ENCODE results near the gene GARS1. TPM values are rescaled to one million over a fixed set of nuclear protein-coding genes. Genes with fewer than 3 reads are reported as not detected.

GARS1 gene
- total RNA-seq, 1 experiment from 2014 or later = 95.4 TPM

- Histone ChIP-seq H3K36me3 (ENCODE audit: low read depth, low read length) (no peaks in the 10 kb centered on the region), H3K4me3 (ENCODE audit: low read length) (no peak overlapping the region), H3K79me2 (ENCODE audit: low read length) (no peaks in the 10 kb centered on the region), H3K4me2 (ENCODE audit: low read length) (no peak overlapping the region), H3K9ac (ENCODE audit: low read length) (no peak overlapping the region), H3K4me1 (ENCODE audit: insufficient read depth, low read length) (peaks cover 21% of the 10 kb centered on the region), H3K27me3 (ENCODE audit: low read length) (no peaks in the 10 kb centered on the region), H2AFZ (ENCODE audit: low read length) (no peak overlapping the region), H3K9me3 (ENCODE audit: low read length) (no peaks in the 10 kb centered on the region), H4K20me1 (ENCODE audit: low read length) (no peaks in the 10 kb centered on the region), H3K27ac (ENCODE audit: low read length) (no peak overlapping the region), H3K9me2 (replicated peaks; ENCODE audit: low read length) (no peaks in the 10 kb centered on the region), H3F3A (ENCODE audit: low read length, unreplicated experiment) (no peaks in the 10 kb centered on the region)
- DNase-seq (no peak), ATAC-seq (no peak)
- intact Hi-C loops (cut with micrococcal nuclease) = no loop called here
- BruUV-seq (replicated peaks) = no TSS peak
- ChIA-PET POLR2A (ENCODE audit: unreplicated experiment) (no interaction called here), CTCF (no interaction called here)
- no peak for TF ChIP-seq CTCF (conservative IDR thresholded peaks at IDR 0.05; ENCODE audit: low read depth, low read length)
- TF ChIP-seq EZH2phosphoT487 (IDR thresholded peaks at IDR 0.05; ENCODE audit: borderline replicate concordance, low read length) = no peak
- no peak for TF ChIP-seq EZH2 (IDR thresholded peaks at IDR 0.05; ENCODE audit: low read length, unreplicated experiment)
Measured at GRCh38 chr7:30555525-30555924, 39.2 kb upstream of the GARS1 start.

GRCh38 chr7:30556840-30557239 lies 37.8 kb upstream of the GARS1 start:
- H4K20me1 ChIP-seq (ENCODE audit: low read length) = no peaks in the 10 kb centered on the region
- peak overlapping the region; percentile 10; the same call in 1 of the 2 replicates for H3K27ac ChIP-seq (ENCODE audit: low read length)
- no peaks in the 10 kb centered on the region for H3K9me3 ChIP-seq (ENCODE audit: low read length)
- intact Hi-C loops (cut with micrococcal nuclease) = no loop called here
- no peaks in the 10 kb centered on the region for H3K27me3 ChIP-seq (ENCODE audit: low read length)
- TF ChIP-seq CTCF (conservative IDR thresholded peaks at IDR 0.05; ENCODE audit: low read depth, low read length) = no peak
- no peak for TF ChIP-seq EZH2 (IDR thresholded peaks at IDR 0.05; ENCODE audit: low read length, unreplicated experiment)
- TF ChIP-seq EZH2phosphoT487 (IDR thresholded peaks at IDR 0.05; ENCODE audit: borderline replicate concordance, low read length) = no peak
- H3K4me1 ChIP-seq (ENCODE audit: insufficient read depth, low read length) = peaks cover 14% of the 10 kb centered on the region
- no peak overlapping the region for H3K4me2 ChIP-seq (ENCODE audit: low read length)
- ATAC-seq (no peak), DNase-seq (peak; percentile 49)
- H3K36me3 ChIP-seq (ENCODE audit: low read depth, low read length) = no peaks in the 10 kb centered on the region
- no TSS peak for BruUV-seq (replicated peaks)
- no peaks in the 10 kb centered on the region for H3F3A ChIP-seq (ENCODE audit: low read length, unreplicated experiment)
- H3K79me2 ChIP-seq (ENCODE audit: low read length) = no peaks in the 10 kb centered on the region
- ChIA-PET POLR2A (ENCODE audit: unreplicated experiment) (no interaction called here), CTCF (interaction anchor here (0.7 kb wide), 1 partner anchor 9 kb away, joined by 4 read pairs; no protein-coding TSS in a partner anchor)
- no peaks in the 10 kb centered on the region for H3K9me2 ChIP-seq (replicated peaks; ENCODE audit: low read length)
- no peak overlapping the region for H2AFZ ChIP-seq (ENCODE audit: low read length)
- H3K4me3 ChIP-seq (ENCODE audit: low read length) = no peak overlapping the region
- no peak overlapping the region for H3K9ac ChIP-seq (ENCODE audit: low read length)

GRCh38 chr7:30557245-30557644 lies 37.4 kb upstream of the GARS1 start:
- Histone ChIP-seq H3K4me1 (ENCODE audit: insufficient read depth, low read length) (peaks cover 15% of the 10 kb centered on the region), H3K9me3 (ENCODE audit: low read length) (no peaks in the 10 kb centered on the region), H3K36me3 (ENCODE audit: low read depth, low read length) (no peaks in the 10 kb centered on the region), H3K4me2 (ENCODE audit: low read length) (no peak overlapping the region), H3K79me2 (ENCODE audit: low read length) (no peaks in the 10 kb centered on the region), H3F3A (ENCODE audit: low read length, unreplicated experiment) (no peaks in the 10 kb centered on the region), H3K9ac (ENCODE audit: low read length) (no peak overlapping the region), H3K4me3 (ENCODE audit: low read length) (no peak overlapping the region), H2AFZ (ENCODE audit: low read length) (no peak overlapping the region), H3K9me2 (replicated peaks; ENCODE audit: low read length) (no peaks in the 10 kb centered on the region), H3K27ac (ENCODE audit: low read length) (no peak overlapping the region), H4K20me1 (ENCODE audit: low read length) (no peaks in the 10 kb centered on the region), H3K27me3 (ENCODE audit: low read length) (no peaks in the 10 kb centered on the region)
- POLR2A ChIA-PET (ENCODE audit: unreplicated experiment) = no interaction called here
- TF ChIP-seq EZH2 (IDR thresholded peaks at IDR 0.05; ENCODE audit: low read length, unreplicated experiment) (no peak), CTCF (conservative IDR thresholded peaks at IDR 0.05; ENCODE audit: low read depth, low read length) (no peak), EZH2phosphoT487 (IDR thresholded peaks at IDR 0.05; ENCODE audit: borderline replicate concordance, low read length) (no peak)
- DNase-seq (no peak), ATAC-seq (no peak)
- BruUV-seq (replicated peaks) = no TSS peak
- intact Hi-C loops (cut with micrococcal nuclease) = no loop called here
- CTCF ChIA-PET = interaction anchor here (0.7 kb wide), 1 partner anchor 9 kb away, joined by 4 read pairs; no protein-coding TSS in a partner anchor
